Endothelial cell of umbilical vein (primary cell): ENCODE results near the gene CHRNA5. TPM values are rescaled to one million over a fixed set of nuclear protein-coding genes. Genes with fewer than 3 reads are reported as not detected.

Experiments
- BruUV-seq: library from RNA; stranded (reverse); fragments of 400-500 nt; replicated peaks from 2 replicates; lab custom pipeline; 2021; lab: Mats Ljungman, UMichigan
- CTCF ChIA-PET: fragments of 300-600, 350-600 bp; sonication (Branson Sonifier 250); formaldehyde crosslinking; loops from one replicate; lab custom pipeline; 2021; ENCODE audit warnings: antibody characterized with exemption, inconsistent platforms; lab: Charles Lee
- POLR2A ChIA-PET: fragments of 300-600, 350-600 bp; sonication (Branson Sonifier 250); formaldehyde crosslinking; loops from one replicate; lab custom pipeline; 2021; ENCODE audit warnings: antibody characterized with exemption, inconsistent platforms; lab: Charles Lee
- DNase-seq: peaks from one replicate; pipeline ENCODE4 v3.0.0-alpha.2; 2011; ENCODE audit warnings: low read depth, low spot score
- FAIRE-seq: peaks from 2 replicates; lab custom pipeline; 2011; peaks lifted over from hg19 to GRCh38; lab: Jason Lieb, UNC
- H2AFZ ChIP-seq: 2 replicates; pipeline ENCODE4 v1.6.0; 2012; ENCODE audit warnings: low read depth, low read length, control low read depth, inconsistent platforms
- H3K27ac ChIP-seq: 2 replicates; pipeline ENCODE4 v1.5.1; 2011; ENCODE audit warnings: low read depth, mild to moderate bottlenecking, control low read depth, low read length, moderate library complexity; ENCODE audit not compliant: insufficient read depth
- H3K27me3 ChIP-seq, 2 experiments: 2 replicates each; pipeline versions ENCODE4 v1.6.0 to v1.6.1; 2011; ENCODE audit warnings: low read length in 2 of 2, mixed read lengths in 1 of 2; ENCODE audit not compliant: control insufficient read depth in 2 of 2, insufficient read depth in 2 of 2
- H3K36me3 ChIP-seq, 2 experiments: 2 replicates in 1 of 2; 3 replicates in 1 of 2; pipeline ENCODE4 v1.5.1; 2011; ENCODE audit warnings: low read length in 2 of 2, mild to moderate bottlenecking in 1 of 2, moderate library complexity in 1 of 2; ENCODE audit not compliant: control insufficient read depth in 2 of 2, insufficient read depth in 2 of 2; ENCODE audit errors: extremely low read depth in 1 of 2
- H3K4me1 ChIP-seq: 3 replicates; pipeline ENCODE4 v1.5.1; 2011; ENCODE audit warnings: mild to moderate bottlenecking, low read length; ENCODE audit not compliant: control insufficient read depth, insufficient read depth; ENCODE audit errors: extremely low read depth
- H3K4me2 ChIP-seq: 2 replicates; pipeline ENCODE4 v1.6.1; 2011; ENCODE audit warnings: low read length, control low read depth, mixed read lengths; ENCODE audit not compliant: insufficient read depth
- H3K4me3 ChIP-seq, 3 experiments: fragments of 200-600 bp in 1 of 3; sonication (generic), shearing (Covaris generic) in 1 of 3; replicated peaks in 1 of 3; 2 replicates each; pipeline ENCODE4 v1.5.1; 2011 to 2016; ENCODE audit warnings: control low read depth in 3 of 3, low read length in 3 of 3, mild to moderate bottlenecking in 2 of 3, inconsistent platforms in 1 of 3, low read depth in 1 of 3, moderate library complexity in 1 of 3; ENCODE audit not compliant: insufficient read depth in 1 of 3
- H3K79me2 ChIP-seq: 2 replicates; pipeline ENCODE4 v1.6.0; 2012; ENCODE audit warnings: low read length, inconsistent platforms; ENCODE audit not compliant: control insufficient read depth, insufficient read depth
- H3K9ac ChIP-seq: replicated peaks from 2 replicates; pipeline ENCODE3; 2011; ENCODE audit warnings: low read length, control low read depth; ENCODE audit not compliant: insufficient read depth; ENCODE audit errors: extremely low read depth
- H3K9me1 ChIP-seq: replicated peaks from 3 replicates; pipeline ENCODE4 v1.6.0; 2011; ENCODE audit warnings: mild to moderate bottlenecking, low read length; ENCODE audit not compliant: control insufficient read depth, insufficient read depth; ENCODE audit errors: extremely low read depth
- H3K9me3 ChIP-seq: replicated peaks from 2 replicates; pipeline ENCODE4 v1.5.1; 2012; ENCODE audit warnings: low read length, inconsistent platforms; ENCODE audit not compliant: control insufficient read depth, insufficient read depth
- H4K20me1 ChIP-seq: replicated peaks from 2 replicates; pipeline ENCODE3; 2011; ENCODE audit warnings: mild to moderate bottlenecking, low read length; ENCODE audit not compliant: control insufficient read depth, insufficient read depth; ENCODE audit errors: extremely low read depth
- CTCF ChIP-seq, 2 donors: IDR thresholded peaks; 1 replicate in 1 of 2; 2 replicates in 1 of 2; pipeline ENCODE4 v1.5.1; 2011; ENCODE audit warnings: low read length in 2 of 2, mild to moderate bottlenecking in 2 of 2, moderate library complexity in 2 of 2, control low read depth in 1 of 2, inconsistent platforms in 1 of 2, low read depth in 1 of 2; ENCODE audit not compliant: insufficient read depth in 1 of 2; ENCODE audit errors: extremely low read depth in 1 of 2
- EZH2 ChIP-seq: IDR thresholded peaks from 2 replicates; pipeline ENCODE4 v1.6.1; 2012; ENCODE audit warnings: borderline replicate concordance, low read depth, mild to moderate bottlenecking, moderate library complexity, low read length, inconsistent platforms; ENCODE audit not compliant: severe bottlenecking
- FOS ChIP-seq: IDR thresholded peaks from 2 replicates; pipeline ENCODE4 v1.6.1; 2011; ENCODE audit warnings: mild to moderate bottlenecking, low read length, moderate library complexity, borderline replicate concordance; ENCODE audit not compliant: insufficient read depth
- GATA2 ChIP-seq: IDR thresholded peaks from 2 replicates; pipeline ENCODE4 v1.7.0; 2011; ENCODE audit warnings: low read depth, mild to moderate bottlenecking, moderate library complexity, mixed read lengths, low read length; ENCODE audit not compliant: insufficient read length, insufficient read depth
- JUN ChIP-seq: IDR thresholded peaks from 2 replicates; pipeline ENCODE4 v1.6.1; 2011; ENCODE audit warnings: borderline replicate concordance, low read depth; ENCODE audit not compliant: insufficient read length, insufficient read depth
- MAX ChIP-seq: IDR thresholded peaks from 2 replicates; pipeline ENCODE4 v1.6.1; 2011; ENCODE audit not compliant: insufficient read depth, insufficient read length
- MYC ChIP-seq: IDR thresholded peaks from one replicate; pipeline ENCODE4 v1.6.1; 2011; ENCODE audit warnings: mild to moderate bottlenecking, low read depth, low read length
- POLR2A ChIP-seq: IDR thresholded peaks from 2 replicates; pipeline ENCODE4 v1.6.1; 2012; ENCODE audit warnings: low read depth, mild to moderate bottlenecking, control low read depth, low read length
- POLR2AphosphoS5 ChIP-seq: IDR thresholded peaks from 2 replicates; pipeline ENCODE4 v1.6.1; 2012; ENCODE audit warnings: low read depth, mild to moderate bottlenecking, control low read depth, low read length, moderate library complexity; ENCODE audit not compliant: insufficient read depth
- dilution Hi-C: fragments of 300-500 bp; cut with MboI; formaldehyde crosslinking; loops from one replicate; pipeline ENCODE4 v1.15.0; 2019; ENCODE audit warnings: low sequenced_read_pairs; ENCODE audit not compliant: extremely low pct_ligation_motif_present
- intact Hi-C: fragments of 100-400 bp; cut with micrococcal nuclease; formaldehyde crosslinking; loops from one replicate; pipeline ENCODE4 v1.10.0; 2022
- polyA plus RNA-seq, 4 experiments: library from polyadenylated mRNA; depleted of rRNA in 3 of 4; stranded (reverse) in 3 of 4; unstranded in 1 of 4; fragments of >200 nt; gene quantifications; 2 replicates each; pipeline versions ENCODE4 v1.2.1 to v1.2.3, GENCODE V29; 2011 to 2012; ENCODE audit warnings: missing spikeins in 1 of 4
- total RNA-seq: library from RNA; stranded (reverse); gene quantifications from 2 replicates; pipeline ENCODE4 v1.2.3, GENCODE V29; 2021

The CHRNA5 gene
- total and polyA plus RNA-seq, 2 donors (not counting 3 experiments of a cell fraction or from before 2014, with no cell fraction given): 6.4 to 12.7 TPM

- H3K4me2 ChIP-seq: no peak overlapping the region
- no peak overlapping the region for H3K9ac ChIP-seq
- no peak overlapping the region for H2AFZ ChIP-seq
- no peaks in the 10 kb centered on the region for H4K20me1 ChIP-seq
- H3K9me1 ChIP-seq: no peaks in the 10 kb centered on the region
- no peak overlapping the region for H3K4me3 ChIP-seq
- TF ChIP-seq JUN (no peak), POLR2A (no peak), CTCF (IDR thresholded peaks at IDR 0.05; ENCODE audit: extremely low read depth in 1 of 2, insufficient read depth in 1 of 2, low read depth in 1 of 2, low read length in 2 of 2) (no peak), MAX (no peak), EZH2 (no peak), MYC (no peak), FOS (no peak), POLR2AphosphoS5 (no peak), GATA2 (no peak)
- no peaks in the 10 kb centered on the region for H3K79me2 ChIP-seq
- no peaks in the 10 kb centered on the region for H3K9me3 ChIP-seq
- CTCF ChIA-PET: interaction anchor here (0.7 kb wide), 1 partner anchor 20 kb away, joined by 3 read pairs; no protein-coding TSS in a partner anchor
- no TSS peak for BruUV-seq
- no peak overlapping the region for H3K27ac ChIP-seq
- intact Hi-C loops: no loop called here
- POLR2A ChIA-PET: no interaction called here
- H3K27me3 ChIP-seq: no peaks in the 10 kb centered on the region
- no peaks in the 10 kb centered on the region for H3K36me3 ChIP-seq
- FAIRE-seq (no peak), DNase-seq (no peak)
- dilution Hi-C loops: no loop called here
- H3K4me1 ChIP-seq: no peaks in the 10 kb centered on the region
Measured at GRCh38 chr15:78573416-78573815, 8.1 kb downstream of the CHRNA5 start.
